ENCODE data around the gene C16orf78. TPM values are rescaled to one million over a fixed set of nuclear protein-coding genes. Genes with fewer than 3 reads are reported as not detected.

C16orf78 gene
- total and polyA plus RNA-seq, 7 donors: not detected

DNA sequence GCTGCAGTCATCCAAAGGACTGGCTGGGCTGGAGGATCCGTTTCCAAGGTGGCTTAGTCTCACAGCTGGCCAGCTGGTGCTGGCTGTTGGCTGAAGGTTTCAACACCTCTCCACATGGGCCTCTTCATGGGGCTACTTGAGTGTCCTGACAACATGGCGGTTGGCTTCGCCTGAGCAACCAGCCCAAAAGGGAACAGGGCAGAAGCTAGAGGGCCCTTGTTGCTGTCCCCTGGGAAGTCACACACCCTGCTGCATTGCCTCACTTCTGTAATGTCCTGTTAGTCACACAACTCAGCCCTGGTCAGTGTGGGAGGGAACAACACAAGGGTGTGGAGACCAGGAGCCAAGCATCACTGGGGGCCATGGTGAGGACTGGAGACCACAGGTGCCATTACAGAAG is 36.6 kb downstream of the C16orf78 start:
- Histone ChIP-seq H3K27ac (no peak overlapping the region), H3K9me3 (no peaks in the 10 kb centered on the region), H3K4me1 (peaks cover 0 to 4% (median 0%) of the 10 kb centered on the region in 4 donors), H3K36me3 (no peaks in the 10 kb centered on the region), H3K4me3 (no peak overlapping the region), H3K27me3 (no peaks in the 10 kb centered on the region)
- TF ChIP-seq POLR2AphosphoS5 (IDR thresholded peaks at IDR 0.05): no peak
- no peak for TF ChIP-seq POLR2A (IDR thresholded peaks at IDR 0.05)
- no peak for TF ChIP-seq EP300 (IDR thresholded peaks at IDR 0.05)
- TF ChIP-seq CTCF (IDR thresholded peaks at IDR 0.05): no peak
- 88 to 89% methylated on average over 3 of the region's 3 CpGs for WGBS, 2 donors
- DNase-seq: peak; percentile 44
- intact Hi-C loops (cut with DNase I): no loop called here

DNA sequence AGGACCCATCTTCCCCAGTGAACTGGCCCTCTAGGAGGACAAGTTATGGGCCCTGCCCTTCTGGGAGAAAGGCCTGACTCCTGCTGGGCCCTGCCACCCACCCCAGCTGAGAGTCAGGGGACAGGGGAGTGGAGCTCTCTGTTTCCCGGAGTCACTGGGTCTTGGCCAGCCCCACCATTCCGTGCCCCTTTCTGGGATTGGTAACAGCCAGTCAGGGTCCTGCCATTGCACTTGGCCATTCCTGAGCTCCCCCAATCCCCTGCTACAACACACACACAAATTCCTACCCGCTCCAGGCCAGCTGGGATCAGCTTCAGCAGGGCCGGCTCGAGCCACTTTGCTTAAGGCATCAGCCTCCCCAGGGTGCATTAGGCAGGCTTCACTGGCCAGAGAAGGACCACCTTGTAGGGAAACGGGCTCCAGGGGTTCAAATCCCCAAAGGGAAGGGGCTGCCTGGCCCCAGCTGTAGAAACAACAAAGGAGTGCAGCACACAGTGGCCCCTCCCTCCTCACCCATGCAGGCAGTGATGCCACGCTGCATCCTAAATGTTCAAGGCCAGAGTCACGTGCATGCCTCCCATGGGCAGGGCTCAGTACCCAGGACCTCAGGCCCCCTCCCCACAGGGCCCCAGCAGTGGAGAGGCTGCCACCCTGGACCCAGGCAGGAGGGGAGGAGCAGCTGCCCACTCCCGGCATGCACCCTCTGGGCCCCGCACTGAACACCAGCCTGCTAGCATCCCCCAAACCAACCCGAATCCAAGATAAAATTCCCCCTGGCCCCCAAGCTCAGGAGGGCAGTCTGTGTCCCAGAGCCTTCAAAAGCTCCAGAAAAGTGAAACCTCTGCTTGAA is 37.7 kb downstream of the C16orf78 start:
- DNase-seq: peak; percentile 43
- Histone ChIP-seq H3K9me3 (no peaks in the 10 kb centered on the region), H3K4me3 (no peak overlapping the region), H3K4me1 (peaks cover 0 to 4% (median 0%) of the 10 kb centered on the region in 4 donors), H3K27me3 (no peaks in the 10 kb centered on the region), H3K27ac (no peak overlapping the region), H3K36me3 (no peaks in the 10 kb centered on the region)
- 79 to 83% methylated on average over 11 of the region's 11 CpGs for WGBS, 2 donors
- intact Hi-C loops (cut with DNase I): no loop called here
- TF ChIP-seq POLR2A (IDR thresholded peaks at IDR 0.05): no peak
- no peak for TF ChIP-seq EP300 (IDR thresholded peaks at IDR 0.05)
- no peak for TF ChIP-seq POLR2AphosphoS5 (IDR thresholded peaks at IDR 0.05)
- no peak for TF ChIP-seq CTCF (IDR thresholded peaks at IDR 0.05)

GRCh38 chr16:49414671-49415070 is 41.1 kb downstream of the C16orf78 start:
- H3K36me3 ChIP-seq: no peaks in the 10 kb centered on the region
- no peak overlapping the region for H3K27ac ChIP-seq
- H3K9me3 ChIP-seq: no peaks in the 10 kb centered on the region
- intact Hi-C loops (cut with DNase I): no loop called here
- H3K27me3 ChIP-seq: peaks cover 0 to 3% (median 0%) of the 10 kb centered on the region in 3 donors
- no peak for TF ChIP-seq POLR2AphosphoS5 (IDR thresholded peaks at IDR 0.05)
- no peak for TF ChIP-seq EP300 (IDR thresholded peaks at IDR 0.05)
- no peak for TF ChIP-seq POLR2A (IDR thresholded peaks at IDR 0.05)
- TF ChIP-seq CTCF (IDR thresholded peaks at IDR 0.05): no peak
- peaks cover 0 to 13% (median 6%) of the 10 kb centered on the region in 4 donors for H3K4me1 ChIP-seq
- no peak overlapping the region for H3K4me3 ChIP-seq
- peak; percentile 40 for DNase-seq
- WGBS, 2 donors: 89 to 90% methylated on average over 15 of the region's 15 CpGs

DNA sequence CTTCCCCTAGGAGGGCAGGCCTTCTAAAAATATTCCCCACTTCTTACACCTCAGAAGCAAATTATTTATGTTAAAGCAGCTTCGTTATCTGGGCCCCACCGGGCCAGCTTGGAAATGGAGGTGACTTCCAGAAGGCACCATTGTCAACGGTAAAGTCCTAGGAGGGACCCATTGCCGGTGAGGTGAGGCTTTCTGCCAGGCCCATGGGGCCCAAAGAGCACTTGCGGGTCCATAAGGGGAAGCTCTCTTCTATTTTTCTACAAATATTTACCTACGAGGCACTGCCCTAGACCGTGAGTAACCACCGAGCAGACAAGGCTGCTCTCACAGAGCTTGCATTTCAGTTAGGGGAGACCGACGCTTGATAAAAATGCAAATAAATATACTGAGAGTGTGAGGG is 41.5 kb downstream of the C16orf78 start:
- Histone ChIP-seq H3K4me1 (peaks cover 0 to 15% (median 7%) of the 10 kb centered on the region in 4 donors), H3K9me3 (no peaks in the 10 kb centered on the region), H3K27me3 (peaks cover 0 to 3% (median 0%) of the 10 kb centered on the region in 3 donors), H3K36me3 (no peaks in the 10 kb centered on the region), H3K4me3 (no peak overlapping the region), H3K27ac (no peak overlapping the region)
- 65 to 81% methylated on average over 10 of the region's 10 CpGs for WGBS, 2 donors
- peak; percentile 20 for DNase-seq
- TF ChIP-seq EP300 (IDR thresholded peaks at IDR 0.05) (no peak), CTCF (IDR thresholded peaks at IDR 0.05) (no peak), POLR2AphosphoS5 (IDR thresholded peaks at IDR 0.05) (no peak), POLR2A (IDR thresholded peaks at IDR 0.05) (no peak)
- intact Hi-C loops (cut with DNase I): no loop called here
